Transverse colon (tissue), 4 donors: ENCODE measurements around the gene PACRG. TPM values are rescaled to one million over a fixed set of nuclear protein-coding genes. Genes with fewer than 3 reads are reported as not detected.

Source experiments
- DNase-seq: peaks from one replicate; pipeline ENCODE4 v3.0.0-alpha.2; 2019
- H3K27ac ChIP-seq, 4 donors: fragments of 200-600 bp; sonication (generic); 2 replicates each; pipeline ENCODE4 v1.5.1; 2016 to 2018; ENCODE audit warnings: inconsistent platforms in 4 of 4
- H3K27me3 ChIP-seq: fragments of 200-600 bp; sonication (generic); 2 replicates; pipeline ENCODE4 v1.5.1; 2017; ENCODE audit warnings: inconsistent platforms
- H3K36me3 ChIP-seq, 4 donors: fragments of 200-600 bp; sonication (generic); 2 replicates each; pipeline ENCODE4 v1.5.1; 2017 to 2019; ENCODE audit warnings: inconsistent platforms in 4 of 4
- H3K4me1 ChIP-seq, 4 donors: fragments of 200-600 bp; sonication (generic); 2 replicates each; pipeline ENCODE4 v1.5.1; 2017 to 2020; ENCODE audit warnings: inconsistent platforms in 4 of 4
- H3K4me3 ChIP-seq, 4 donors: fragments of 200-600 bp; sonication (generic); 1 replicate in 1 of 4; 2 replicates in 3 of 4; pipeline versions ENCODE4 v1.5.1 to v1.6.1; 2017 to 2019; ENCODE audit warnings: inconsistent platforms in 4 of 4
- H3K9me3 ChIP-seq, 2 donors: fragments of 200-600 bp; sonication (generic); 2 replicates each; pipeline ENCODE4 v1.5.1; 2017 to 2019; ENCODE audit warnings: inconsistent platforms in 2 of 2
- EP300 ChIP-seq: sonication (generic); formaldehyde crosslinking; IDR thresholded peaks from one replicate; pipeline ENCODE4 v1.6.1; 2017; ENCODE audit warnings: antibody characterized with exemption, low read depth
- POLR2A ChIP-seq: fragments of 450-650 bp; IDR thresholded peaks from one replicate; pipeline ENCODE4 v1.6.1; 2016; ENCODE audit warnings: antibody characterized with exemption, mild to moderate bottlenecking, moderate library complexity
- POLR2AphosphoS5 ChIP-seq, 3 donors: sonication (generic); formaldehyde crosslinking; IDR thresholded peaks; one replicate each; pipeline ENCODE4 v1.6.1; 2016; ENCODE audit warnings: antibody characterized with exemption in 3 of 3
- WGBS, 2 donors: methylation state at CpG; one replicate each; pipeline ENCODE4 v1.1.5; 2018; ENCODE audit warnings: low coverage in 1 of 2; 5-methylcytosine and 5-hydroxymethylcytosine counted together
- in situ Hi-C, 4 donors: fragments of 200-750 bp; cut with MboI; loops; one replicate each; pipeline versions ENCODE4 v1.15.0 to v1.15.1; 2017; ENCODE audit warnings: low sequenced_read_pairs in 3 of 4, low pct_ligation_motif_present in 1 of 4, low pct_unique_long_range_greater_than_20kb in 1 of 4
- intact Hi-C: fragments of 100-400 bp; cut with DNase I; formaldehyde crosslinking; loops from one replicate; pipeline ENCODE4 v1.15.1; 2023; ENCODE audit warnings: low total_unique reads
- total RNA-seq, 4 donors: library from RNA; depleted of rRNA; stranded (reverse); fragments of >200 nt; gene quantifications; one replicate each; pipeline ENCODE4 v1.1.0, GENCODE V29; 2016
- TF ChIP-seq, protein P1 (sequence below), 5 experiments: fragments of 200-600 bp in 3 of 5; fragments of 450-650 bp in 2 of 5; sonication (generic) in 3 of 5; IDR thresholded peaks; 1 replicate in 2 of 5; 2 replicates in 3 of 5; pipeline ENCODE4 v1.5.1; 2016 to 2017; ENCODE audit warnings: antibody characterized with exemption in 5 of 5, inconsistent platforms in 3 of 5, mild to moderate bottlenecking in 2 of 5, moderate library complexity in 1 of 5

Gene PACRG
- total RNA-seq, 4 donors from 2014 or later, result 1.2 to 13.8 (median 1.4) TPM; not detected in 1

GRCh38 chr6:163264662-163265035, 536.9 kb downstream of the PACRG start:
- Histone ChIP-seq H3K27me3 (no peaks in the 10 kb centered on the region), H3K27ac (no peak overlapping the region), H3K4me1 (peaks cover 0 to 11% (median 0%) of the 10 kb centered on the region in 4 donors), H3K36me3 (no peaks in the 10 kb centered on the region), H3K4me3 (no peak overlapping the region), H3K9me3 (no peaks in the 10 kb centered on the region)
- TF ChIP-seq, protein P1, sequence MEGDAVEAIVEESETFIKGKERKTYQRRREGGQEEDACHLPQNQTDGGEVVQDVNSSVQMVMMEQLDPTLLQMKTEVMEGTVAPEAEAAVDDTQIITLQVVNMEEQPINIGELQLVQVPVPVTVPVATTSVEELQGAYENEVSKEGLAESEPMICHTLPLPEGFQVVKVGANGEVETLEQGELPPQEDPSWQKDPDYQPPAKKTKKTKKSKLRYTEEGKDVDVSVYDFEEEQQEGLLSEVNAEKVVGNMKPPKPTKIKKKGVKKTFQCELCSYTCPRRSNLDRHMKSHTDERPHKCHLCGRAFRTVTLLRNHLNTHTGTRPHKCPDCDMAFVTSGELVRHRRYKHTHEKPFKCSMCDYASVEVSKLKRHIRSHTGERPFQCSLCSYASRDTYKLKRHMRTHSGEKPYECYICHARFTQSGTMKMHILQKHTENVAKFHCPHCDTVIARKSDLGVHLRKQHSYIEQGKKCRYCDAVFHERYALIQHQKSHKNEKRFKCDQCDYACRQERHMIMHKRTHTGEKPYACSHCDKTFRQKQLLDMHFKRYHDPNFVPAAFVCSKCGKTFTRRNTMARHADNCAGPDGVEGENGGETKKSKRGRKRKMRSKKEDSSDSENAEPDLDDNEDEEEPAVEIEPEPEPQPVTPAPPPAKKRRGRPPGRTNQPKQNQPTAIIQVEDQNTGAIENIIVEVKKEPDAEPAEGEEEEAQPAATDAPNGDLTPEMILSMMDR (IDR thresholded peaks at IDR 0.05), result no peak
- TF ChIP-seq POLR2AphosphoS5 (IDR thresholded peaks at IDR 0.05) (no peak), EP300 (no peak), POLR2A (no peak)
- in situ Hi-C loops, result no loop called here
- WGBS, 2 donors, result 84 to 88% methylated on average over 6 of the region's 6 CpGs
- intact Hi-C loops, result no loop called here
- DNase-seq, result no peak

- TF ChIP-seq POLR2AphosphoS5 (IDR thresholded peaks at IDR 0.05) (no peak), POLR2A (no peak), EP300 (no peak)
- TF ChIP-seq, protein P1 (IDR thresholded peaks at IDR 0.05), result no peak
- DNase-seq, result no peak
- intact Hi-C loops (no loop called here), in situ Hi-C loops (no loop called here)
- WGBS, 2 donors, result 83 to 90% methylated on average over 1 of the region's 1 CpG
- no peaks in the 10 kb centered on the region for H3K4me1 ChIP-seq
- H3K27ac ChIP-seq, result no peak overlapping the region
- H3K27me3 ChIP-seq, result no peaks in the 10 kb centered on the region
- H3K9me3 ChIP-seq, result no peaks in the 10 kb centered on the region
- no peak overlapping the region for H3K4me3 ChIP-seq
- no peaks in the 10 kb centered on the region for H3K36me3 ChIP-seq
Measured at GRCh38 chr6:163281634-163282033, 553.9 kb downstream of the PACRG start.

- Histone ChIP-seq H3K36me3 (no peaks in the 10 kb centered on the region), H3K9me3 (no peaks in the 10 kb centered on the region), H3K4me3 (no peak overlapping the region), H3K4me1 (no peaks in the 10 kb centered on the region), H3K27ac (no peak overlapping the region), H3K27me3 (no peaks in the 10 kb centered on the region)
- DNase-seq, result no peak
- intact Hi-C loops (no loop called here), in situ Hi-C loops (no loop called here)
- TF ChIP-seq, protein P1 (IDR thresholded peaks at IDR 0.05), result no peak
- TF ChIP-seq POLR2A (no peak), POLR2AphosphoS5 (IDR thresholded peaks at IDR 0.05) (no peak), EP300 (no peak)
Measured at GRCh38 chr6:163282672-163283071, 554.9 kb downstream of the PACRG start.

DNA sequence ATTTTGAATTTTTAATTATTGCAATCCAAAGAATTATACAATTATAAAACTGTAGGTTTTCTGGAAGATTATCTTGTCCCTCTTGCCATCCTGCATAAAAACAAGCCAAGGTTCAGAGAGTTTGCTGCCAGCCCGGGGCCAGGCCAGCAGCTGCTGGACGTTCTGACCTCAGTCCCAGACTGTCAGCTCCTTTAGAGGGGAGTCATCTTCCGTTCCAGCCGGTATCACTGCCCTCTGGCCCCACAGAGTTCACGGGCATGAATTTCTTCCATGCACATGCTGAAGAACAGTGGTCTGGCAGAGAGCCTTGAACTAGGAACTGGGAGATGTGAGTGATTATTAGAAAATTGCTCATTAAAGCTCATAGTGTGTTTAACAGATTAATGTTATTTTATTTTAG, 556.4 kb downstream of the PACRG start:
- Histone ChIP-seq H3K36me3 (no peaks in the 10 kb centered on the region), H3K9me3 (no peaks in the 10 kb centered on the region), H3K4me3 (no peak overlapping the region), H3K27me3 (no peaks in the 10 kb centered on the region), H3K4me1 (no peaks in the 10 kb centered on the region), H3K27ac (no peak overlapping the region)
- intact Hi-C loops (no loop called here), in situ Hi-C loops (no loop called here)
- DNase-seq, result no peak
- 76 to 100% methylated on average over 1 to 5 of the region's 5 CpGs for WGBS, 2 donors
- TF ChIP-seq, protein P1 (IDR thresholded peaks at IDR 0.05), result no peak
- TF ChIP-seq EP300 (no peak), POLR2AphosphoS5 (IDR thresholded peaks at IDR 0.05) (no peak), POLR2A (no peak)
